SK-N-MC (cell line): ENCODE results near the gene SLC12A3.

Experiments
- EZH2 ChIP-seq: fragments of 200-600 bp; sonication (generic); IDR thresholded peaks from one replicate; pipeline ENCODE4 v1.6.1; 2017; ENCODE audit warnings: antibody characterized with exemption
- POLR2AphosphoS5 ChIP-seq: IDR thresholded peaks from 2 replicates; pipeline ENCODE4 v1.6.1; 2012; ENCODE audit warnings: mild to moderate bottlenecking, low read depth, low read length, borderline replicate concordance

DNA sequence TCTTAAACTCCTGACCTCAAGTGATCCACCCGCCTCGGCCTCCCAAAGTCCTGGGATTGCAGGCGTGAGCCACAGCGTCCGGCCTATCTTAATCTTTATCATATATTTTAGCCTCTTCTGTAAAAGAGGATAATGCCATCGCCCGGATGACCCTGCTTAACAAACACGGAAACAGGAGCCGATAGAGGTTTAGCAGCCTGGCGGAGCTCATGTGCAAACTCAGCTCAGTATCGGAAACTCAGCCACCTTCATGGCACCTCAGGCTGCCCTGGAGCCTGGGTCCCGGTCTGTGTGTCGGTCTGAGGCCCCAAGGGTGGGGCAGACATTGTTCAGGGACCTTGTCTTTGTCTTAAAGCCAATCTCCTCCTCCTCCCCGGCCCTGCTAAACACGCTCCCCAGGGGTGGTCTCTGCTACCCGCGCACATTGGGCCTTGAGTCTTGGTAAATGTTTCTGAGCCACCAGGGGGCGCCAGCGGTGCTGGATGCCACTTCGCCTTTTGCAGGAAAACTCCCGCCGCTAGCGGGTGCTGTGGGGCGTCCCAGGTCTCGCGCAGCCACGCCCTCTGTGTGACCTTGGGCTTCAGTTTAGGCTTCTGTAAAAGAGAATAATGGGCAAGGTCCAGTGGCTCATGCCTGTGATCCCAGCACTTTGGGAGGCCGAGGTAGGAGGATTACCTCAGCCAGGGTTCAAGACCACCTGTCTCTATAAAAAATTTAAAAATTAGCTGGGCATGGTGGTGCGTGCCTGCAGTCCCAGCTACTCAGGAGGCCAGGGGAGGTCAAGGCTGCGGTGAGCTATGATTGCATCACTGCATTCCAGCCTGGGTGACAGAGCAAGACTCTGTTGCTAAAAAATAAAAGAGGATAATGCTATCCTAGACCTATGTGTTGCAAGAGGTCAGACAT lies 99.5 kb downstream of the SLC12A3 start:
- TF ChIP-seq EZH2, result no peak
- TF ChIP-seq POLR2AphosphoS5, result no peak
